ENCODE results near the gene ACTN2.

The ACTN2 gene

DNA sequence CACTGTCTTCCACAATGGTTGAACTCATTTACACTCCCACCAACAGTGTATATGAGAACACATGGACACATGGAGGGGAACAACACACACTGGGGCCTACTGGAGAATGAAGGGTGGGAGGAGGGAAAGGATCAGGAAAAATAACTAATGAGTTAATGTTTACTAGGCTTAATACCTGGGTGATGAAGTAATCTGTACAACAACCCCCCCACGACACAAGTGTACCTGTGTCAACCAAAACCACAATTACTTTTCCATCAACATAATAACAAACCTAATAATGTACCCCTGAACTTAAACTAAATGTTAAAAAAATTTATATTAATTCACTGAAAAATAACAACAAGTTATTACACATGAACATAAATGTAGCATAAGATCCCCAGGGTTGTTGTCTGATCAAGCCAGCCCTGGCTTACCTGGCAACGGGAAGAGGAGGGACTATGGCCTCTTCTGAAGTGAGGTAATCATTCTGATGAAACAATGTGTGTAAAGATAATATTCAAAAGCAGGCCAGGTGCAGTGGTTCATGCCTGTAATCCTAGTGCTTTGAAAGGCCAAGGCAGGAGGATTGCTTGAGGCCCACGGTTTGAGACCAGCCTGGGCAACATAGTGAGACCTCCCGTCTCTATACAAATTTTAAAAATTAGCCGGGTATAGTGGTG lies 41.2 kb upstream of the ACTN2 start:
- peaks cover under 1% of the 10 kb centered on the region for H3K27me3 ChIP-seq (ENCODE audit: low read depth, low read length)
- no peaks in the 10 kb centered on the region for H3K9me3 ChIP-seq (ENCODE audit: insufficient read depth, low read length)
- no peak overlapping the region for H3K4me3 ChIP-seq (ENCODE audit: low read length)
- H4K20me1 ChIP-seq (ENCODE audit: insufficient read depth, low read length) = no peaks in the 10 kb centered on the region
- H3K79me2 ChIP-seq (ENCODE audit: low read length) = no peaks in the 10 kb centered on the region
- no peak overlapping the region for H2AFZ ChIP-seq (ENCODE audit: low read depth, low read length)
- H3K9ac ChIP-seq (ENCODE audit: low read length) = no peak overlapping the region
- no peaks in the 10 kb centered on the region for H3K4me1 ChIP-seq (ENCODE audit: low read length)
- H3K4me2 ChIP-seq (ENCODE audit: low read length) = no peak overlapping the region
- no peaks in the 10 kb centered on the region for H3K36me3 ChIP-seq (replicated peaks; ENCODE audit: low read depth, low read length)
- no peak overlapping the region for H3K27ac ChIP-seq (ENCODE audit: low read length)
- no peak for TF ChIP-seq EZH2phosphoT487 (IDR thresholded peaks at IDR 0.05; ENCODE audit: low read depth)
- TF ChIP-seq, protein P1, sequence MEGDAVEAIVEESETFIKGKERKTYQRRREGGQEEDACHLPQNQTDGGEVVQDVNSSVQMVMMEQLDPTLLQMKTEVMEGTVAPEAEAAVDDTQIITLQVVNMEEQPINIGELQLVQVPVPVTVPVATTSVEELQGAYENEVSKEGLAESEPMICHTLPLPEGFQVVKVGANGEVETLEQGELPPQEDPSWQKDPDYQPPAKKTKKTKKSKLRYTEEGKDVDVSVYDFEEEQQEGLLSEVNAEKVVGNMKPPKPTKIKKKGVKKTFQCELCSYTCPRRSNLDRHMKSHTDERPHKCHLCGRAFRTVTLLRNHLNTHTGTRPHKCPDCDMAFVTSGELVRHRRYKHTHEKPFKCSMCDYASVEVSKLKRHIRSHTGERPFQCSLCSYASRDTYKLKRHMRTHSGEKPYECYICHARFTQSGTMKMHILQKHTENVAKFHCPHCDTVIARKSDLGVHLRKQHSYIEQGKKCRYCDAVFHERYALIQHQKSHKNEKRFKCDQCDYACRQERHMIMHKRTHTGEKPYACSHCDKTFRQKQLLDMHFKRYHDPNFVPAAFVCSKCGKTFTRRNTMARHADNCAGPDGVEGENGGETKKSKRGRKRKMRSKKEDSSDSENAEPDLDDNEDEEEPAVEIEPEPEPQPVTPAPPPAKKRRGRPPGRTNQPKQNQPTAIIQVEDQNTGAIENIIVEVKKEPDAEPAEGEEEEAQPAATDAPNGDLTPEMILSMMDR (IDR thresholded peaks at IDR 0.05; ENCODE audit: low read depth, low read length) = no peak

DNA sequence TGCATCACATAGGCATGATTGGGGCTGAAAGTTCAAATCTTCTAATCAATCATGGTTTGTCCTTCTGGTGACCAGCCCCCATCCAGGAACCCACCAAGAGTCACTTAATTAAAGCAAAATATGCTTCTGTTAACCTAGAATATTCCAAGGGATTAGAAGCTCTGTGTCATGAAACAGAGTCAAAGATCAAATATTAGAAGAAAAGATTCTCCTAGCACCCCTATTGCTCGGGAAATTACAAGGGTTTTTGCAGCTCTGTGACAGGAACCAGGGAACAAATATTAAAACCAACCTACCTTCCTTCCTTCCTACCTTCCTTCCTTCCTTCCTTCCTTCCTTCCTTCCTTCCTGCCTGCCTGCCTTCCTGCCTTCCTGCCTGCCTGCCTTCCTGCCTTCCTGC lies 31.8 kb upstream of the ACTN2 start:
- Histone ChIP-seq H3K27me3 (ENCODE audit: low read depth, low read length) (peaks cover 5% of the 10 kb centered on the region; the same call in 1 of the 2 replicates), H3K36me3 (replicated peaks; ENCODE audit: low read depth, low read length) (no peaks in the 10 kb centered on the region), H3K79me2 (ENCODE audit: low read length) (no peaks in the 10 kb centered on the region), H2AFZ (ENCODE audit: low read depth, low read length) (no peak overlapping the region), H3K9ac (ENCODE audit: low read length) (no peak overlapping the region), H3K4me1 (ENCODE audit: low read length) (no peaks in the 10 kb centered on the region), H3K4me3 (ENCODE audit: low read length) (no peak overlapping the region), H4K20me1 (ENCODE audit: insufficient read depth, low read length) (no peaks in the 10 kb centered on the region), H3K9me3 (ENCODE audit: insufficient read depth, low read length) (no peaks in the 10 kb centered on the region), H3K27ac (ENCODE audit: low read length) (no peak overlapping the region), H3K4me2 (ENCODE audit: low read length) (no peak overlapping the region)
- TF ChIP-seq, protein P1 (IDR thresholded peaks at IDR 0.05; ENCODE audit: low read depth, low read length) = no peak
- no peak for TF ChIP-seq EZH2phosphoT487 (IDR thresholded peaks at IDR 0.05; ENCODE audit: low read depth)

DNA sequence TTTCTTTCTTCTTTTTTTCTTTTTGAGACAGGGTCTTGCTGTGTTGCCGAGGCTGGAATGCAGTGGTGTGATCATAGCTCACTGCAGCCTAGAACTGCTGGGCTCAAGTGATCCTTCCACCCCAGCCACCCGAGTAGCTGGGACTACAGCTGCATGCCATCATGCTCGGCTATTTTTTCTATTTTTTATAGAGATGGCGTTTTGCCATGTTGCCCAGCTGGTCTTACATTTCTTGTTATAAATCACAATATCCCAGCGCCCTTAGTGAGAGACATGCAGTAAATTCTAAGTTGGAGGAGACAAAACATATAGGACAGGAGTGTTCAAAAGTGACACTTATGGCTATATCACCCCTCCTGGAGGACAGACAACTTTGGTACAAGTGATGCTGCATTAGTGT lies 31.3 kb upstream of the ACTN2 start:
- Histone ChIP-seq H3K27ac (ENCODE audit: low read length) (no peak overlapping the region), H3K79me2 (ENCODE audit: low read length) (no peaks in the 10 kb centered on the region), H4K20me1 (ENCODE audit: insufficient read depth, low read length) (no peaks in the 10 kb centered on the region), H3K4me2 (ENCODE audit: low read length) (no peak overlapping the region), H3K9me3 (ENCODE audit: insufficient read depth, low read length) (no peaks in the 10 kb centered on the region), H3K27me3 (ENCODE audit: low read depth, low read length) (peaks cover 5% of the 10 kb centered on the region; the same call in 1 of the 2 replicates), H3K4me3 (ENCODE audit: low read length) (no peak overlapping the region), H3K36me3 (replicated peaks; ENCODE audit: low read depth, low read length) (no peaks in the 10 kb centered on the region), H3K4me1 (ENCODE audit: low read length) (no peaks in the 10 kb centered on the region), H3K9ac (ENCODE audit: low read length) (no peak overlapping the region), H2AFZ (ENCODE audit: low read depth, low read length) (no peak overlapping the region)
- TF ChIP-seq, protein P1 (IDR thresholded peaks at IDR 0.05; ENCODE audit: low read depth, low read length) = no peak
- no peak for TF ChIP-seq EZH2phosphoT487 (IDR thresholded peaks at IDR 0.05; ENCODE audit: low read depth)

DNA sequence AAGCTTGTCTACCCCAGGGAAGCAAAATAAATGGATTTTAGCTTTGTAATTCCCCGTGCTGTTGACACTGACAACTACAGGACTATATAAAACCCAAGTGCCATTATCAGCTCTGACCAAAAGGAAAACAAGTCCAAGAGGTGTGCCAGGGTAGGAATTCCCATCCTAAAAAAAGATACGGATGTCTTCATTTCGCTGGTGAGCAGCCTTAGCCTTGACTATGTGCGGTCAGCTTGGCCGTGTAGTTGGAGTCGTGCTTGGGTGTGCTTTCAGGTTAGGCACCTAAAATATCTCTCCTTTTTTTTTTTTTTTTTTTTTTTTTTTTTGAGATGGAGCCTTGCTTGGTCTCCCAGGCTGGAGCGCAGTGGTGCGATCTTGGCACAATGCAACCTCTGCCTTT lies 28.9 kb upstream of the ACTN2 start:
- Histone ChIP-seq H3K36me3 (replicated peaks; ENCODE audit: low read depth, low read length) (no peaks in the 10 kb centered on the region), H2AFZ (ENCODE audit: low read depth, low read length) (no peak overlapping the region), H3K9me3 (ENCODE audit: insufficient read depth, low read length) (no peaks in the 10 kb centered on the region), H3K4me1 (ENCODE audit: low read length) (no peaks in the 10 kb centered on the region), H4K20me1 (ENCODE audit: insufficient read depth, low read length) (no peaks in the 10 kb centered on the region), H3K4me3 (ENCODE audit: low read length) (no peak overlapping the region), H3K79me2 (ENCODE audit: low read length) (no peaks in the 10 kb centered on the region), H3K4me2 (ENCODE audit: low read length) (no peak overlapping the region), H3K9ac (ENCODE audit: low read length) (no peak overlapping the region), H3K27me3 (ENCODE audit: low read depth, low read length) (peaks cover 5% of the 10 kb centered on the region; the same call in 1 of the 2 replicates), H3K27ac (ENCODE audit: low read length) (no peak overlapping the region)
- TF ChIP-seq EZH2phosphoT487 (IDR thresholded peaks at IDR 0.05; ENCODE audit: low read depth) = no peak
- TF ChIP-seq, protein P1 (IDR thresholded peaks at IDR 0.05; ENCODE audit: low read depth, low read length) = no peak
